ENCODE results near the gene PSMD4. TPM values are rescaled to one million over a fixed set of nuclear protein-coding genes. Genes with fewer than 3 reads are reported as not detected.
A peak's percentile ranks its signal among the peaks of the same experiment; 100 is the strongest.

The PSMD4 gene
- total and polyA plus RNA-seq, 2 of the 8 experiments (the other 6 are each of a cell fraction or from before 2014, with no cell fraction given) = 216 to 284 TPM

GRCh38 chr1:151290709-151291303, 36.3 kb downstream of the PSMD4 start:
- Histone ChIP-seq H2BK120ac (replicated peaks; ENCODE audit: low read depth, low read length) (no peak overlapping the region), H3K23me2 (ENCODE audit: low read depth, low read length) (no peaks in the 10 kb centered on the region), H4K8ac (ENCODE audit: extremely low read depth, insufficient read depth, low read length) (no peak overlapping the region), H3K36me3 (ENCODE audit: control insufficient read depth in 2 of 4, insufficient read depth in 4 of 4, low read length in 3 of 4) (peaks cover 24 to 80% (median 42%) of the 10 kb centered on the region in 4 experiments), H4K91ac (replicated peaks; ENCODE audit: insufficient read length, low read length) (no peak overlapping the region), H3K14ac (ENCODE audit: insufficient read length) (no peak overlapping the region), H3K23ac (ENCODE audit: insufficient read length) (no peak overlapping the region), H3K4me3 (ENCODE audit: extremely low read depth in 1 of 4, insufficient read depth in 2 of 4, low read depth in 3 of 4, low read length in 4 of 4) (no peak overlapping the region), H3K9ac (replicated peaks in 1 of 4; ENCODE audit: extremely low read depth in 1 of 4, low read depth in 3 of 4, low read length in 3 of 4) (no peak overlapping the region), H3K56ac (replicated peaks; ENCODE audit: insufficient read length, low read depth, low read length) (no peak overlapping the region), H2BK20ac (ENCODE audit: low read length) (no peak overlapping the region), H3K4me2 (ENCODE audit: insufficient read depth in 1 of 2, low read depth in 2 of 2, low read length in 2 of 2) (no peak overlapping the region), H3K27me3 (replicated peaks in 1 of 4; ENCODE audit: control insufficient read depth in 3 of 4, extremely low read depth in 1 of 4, insufficient read depth in 3 of 4, low read length in 3 of 4) (no peaks in the 10 kb centered on the region), H3K9me3 (ENCODE audit: insufficient read depth in 2 of 2, low read depth in 1 of 2, low read length in 1 of 2) (no peaks in the 10 kb centered on the region), H3K4me1 (replicated peaks in 1 of 4; ENCODE audit: control insufficient read depth in 3 of 4, insufficient read depth in 4 of 4, low read length in 3 of 4) (peaks cover 6 to 21% (median 15%) of the 10 kb centered on the region in 4 experiments), H3K79me2 (ENCODE audit: control insufficient read depth in 1 of 2, insufficient read depth in 2 of 2, low read length in 2 of 2) (peaks cover 0 to 7% of the 10 kb centered on the region in 2 experiments; a peak in 1 of 4 replicates), H2BK12ac (ENCODE audit: low read depth, low read length) (no peak overlapping the region), H2BK5ac (ENCODE audit: low read depth, low read length) (no peak overlapping the region; the same call in 1 of the 2 replicates), H4K5ac (ENCODE audit: insufficient read length, low read depth, low read length) (no peak overlapping the region), H2AFZ (ENCODE audit: low read length) (no peak overlapping the region), H2AK5ac (ENCODE audit: low read depth, low read length) (no peak overlapping the region), H3K4ac (replicated peaks; ENCODE audit: insufficient read length, low read depth, low read length) (no peak overlapping the region), H3K18ac (ENCODE audit: extremely low read depth, low read length) (no peak overlapping the region), H2BK15ac (ENCODE audit: low read length) (no peak overlapping the region), H3K27ac (ENCODE audit: low read depth, low read length) (no peak overlapping the region), H4K20me1 (replicated peaks in 1 of 2; ENCODE audit: control insufficient read depth in 1 of 2, insufficient read depth in 2 of 2, low read length in 2 of 2) (peaks cover 7 to 27% of the 10 kb centered on the region in 2 experiments), H3K79me1 (ENCODE audit: low read depth, low read length) (peaks cover 12% of the 10 kb centered on the region; the same call in 1 of the 2 replicates)
- peak; percentile 30; the same call in 1 of the 2 replicates for TF ChIP-seq POLR2AphosphoS5 (IDR thresholded peaks at IDR 0.05; ENCODE audit: low read depth, low read length)
- no peak for TF ChIP-seq SIX5 (IDR thresholded peaks at IDR 0.05; ENCODE audit: low read depth, low read length)
- no peak for TF ChIP-seq HDAC2 (IDR thresholded peaks at IDR 0.05; ENCODE audit: borderline replicate concordance in 1 of 2, low read depth in 2 of 2, low read length in 2 of 2)
- TF ChIP-seq KDM5A (IDR thresholded peaks at IDR 0.05; ENCODE audit: low read length) = no peak
- TF ChIP-seq NRF1 (IDR thresholded peaks at IDR 0.05; ENCODE audit: low read depth, low read length) = no peak
- ChIA-PET POLR2A (ENCODE audit: partially characterized antibody) (interaction anchor here (1.4 to 1.7 kb wide), 2 partner anchors 10 to 50 kb away, joined by 5 to 14 read pairs; partner anchors contain the start of gene ZNF687), CTCF (ENCODE audit: partially characterized antibody) (no interaction called here)
- DNase-seq (ENCODE audit: low read depth in 1 of 2, low spot score in 2 of 2) = no peak
- 92% methylated on average over 15 of the region's 19 CpGs; no CpG with 5 or more reads in 1 of the 2 experiments for WGBS, 2 experiments (ENCODE audit: extremely low coverage in 1 of 2, insufficient coverage in 1 of 2, insufficient read length in 1 of 2, insufficient replicate concordance in 2 of 2, low coverage in 1 of 2, low lambda C conversion rate in 2 of 2, missing lambda C conversion rate in 1 of 2)
- FAIRE-seq = no peak

Data from H1 (cell line).